ENCODE data around the gene TMCC1.
"Not testable (repeated sequence)": the region's sequence is repeated elsewhere in the genome, so short reads cannot be mapped to it uniquely, and the experiment has no call there.

TMCC1 gene

DNA sequence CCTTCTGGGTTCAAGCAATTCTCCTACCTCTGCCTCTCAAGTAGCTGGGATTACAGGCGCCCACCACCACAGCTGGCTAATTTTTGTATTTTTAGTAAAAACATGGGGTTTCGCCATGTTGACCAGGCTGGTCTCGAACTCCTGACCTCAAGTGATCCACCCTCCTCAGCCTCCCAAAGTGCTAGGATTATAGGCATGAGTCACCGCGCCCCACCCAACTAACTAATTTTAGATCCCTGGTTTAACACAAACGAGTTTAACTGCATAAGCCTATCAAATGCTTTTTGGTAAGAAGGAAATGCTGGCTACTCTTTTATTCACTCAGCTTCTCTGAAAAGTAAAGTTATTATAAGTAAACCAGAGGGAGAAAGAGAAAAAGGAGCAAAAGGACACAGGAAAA, 61.6 kb downstream of the TMCC1 start:
- DNase-seq, result not testable (repeated sequence)

- no peak for DNase-seq
Measured at GRCh38 chr3:129831503-129831902, 62.0 kb downstream of the TMCC1 start.

- DNase-seq, result peak; percentile 35 to 52
Measured at GRCh38 chr3:129829640-129830039, 63.9 kb downstream of the TMCC1 start.

DNA sequence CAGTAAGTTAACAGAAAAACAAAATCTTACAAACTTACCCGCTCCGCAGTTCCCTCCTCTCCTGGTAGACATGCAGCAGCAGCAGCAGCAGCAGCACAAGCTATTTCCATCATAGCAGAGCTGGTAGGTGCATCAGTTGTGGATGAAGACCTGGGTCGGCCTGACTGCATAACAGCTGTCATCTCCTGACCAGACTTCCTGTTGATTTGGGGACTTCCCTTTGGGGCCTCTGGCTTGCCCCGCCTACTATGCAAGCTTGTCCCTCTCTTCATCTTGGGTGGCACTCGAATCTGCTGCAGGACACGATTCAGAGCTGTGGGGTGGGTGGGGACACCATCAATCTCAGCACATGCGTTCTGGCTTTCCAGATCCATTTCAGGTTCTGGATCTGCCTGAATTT, 65.7 kb downstream of the TMCC1 start:
- DNase-seq, result peak; percentile 52 to 64

DNA sequence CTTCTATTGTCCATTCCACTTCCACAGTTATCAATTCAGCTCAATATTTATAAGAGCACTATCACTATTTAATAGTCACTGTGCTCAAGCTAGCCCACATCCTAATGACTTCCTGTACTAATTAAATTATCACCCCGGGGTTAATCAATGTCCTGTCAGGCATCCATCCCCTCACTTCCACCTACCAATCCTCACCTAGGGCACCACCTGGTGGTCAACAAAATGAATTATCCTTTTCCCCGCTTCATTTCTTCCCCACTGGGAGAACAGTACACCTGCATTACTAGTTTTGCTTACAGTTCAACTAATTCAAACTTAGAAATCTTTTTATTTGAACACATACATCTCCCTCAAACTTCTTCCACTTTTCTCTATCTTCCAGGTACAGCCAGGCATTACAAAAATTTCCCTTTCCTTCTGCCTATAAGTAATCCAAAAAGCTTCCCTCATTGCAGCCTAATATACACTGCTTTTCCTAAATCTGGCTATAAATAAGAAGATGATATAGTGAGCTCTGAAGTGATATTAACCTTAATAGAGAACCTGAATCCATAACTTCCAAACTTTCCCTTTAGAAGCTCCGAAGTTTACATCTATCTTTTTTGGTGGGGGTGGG, 68.5 kb downstream of the TMCC1 start:
- peak; percentile 44 to 62 for DNase-seq

GRCh38 chr3:129822679-129823078, 70.8 kb downstream of the TMCC1 start:
- peak in 1 of 2 donors; percentile 21 for DNase-seq

DNA sequence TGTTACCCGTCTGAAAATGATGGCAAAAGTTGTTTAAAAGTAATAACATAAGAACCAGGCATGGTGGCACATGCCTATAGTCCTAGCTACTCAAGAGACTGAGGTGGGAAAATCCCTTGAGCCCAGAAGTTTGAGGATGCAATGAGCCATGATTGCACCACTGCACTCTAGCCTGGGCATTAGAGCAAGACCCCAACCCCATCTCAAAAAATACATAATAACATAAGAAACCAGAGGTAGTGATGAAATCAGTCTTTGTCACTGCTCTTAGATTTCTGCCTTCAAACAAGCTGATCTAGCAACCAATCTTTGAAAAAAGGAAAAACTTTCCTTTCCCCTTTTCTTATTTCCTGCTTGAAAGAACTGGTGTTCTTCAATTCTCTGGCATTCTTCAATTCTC, 71.3 kb downstream of the TMCC1 start:
- peak in 1 of 2 donors; percentile 46 for DNase-seq

- DNase-seq, result no peak
Measured at GRCh38 chr3:129820587-129820986, 72.9 kb downstream of the TMCC1 start.

DNA sequence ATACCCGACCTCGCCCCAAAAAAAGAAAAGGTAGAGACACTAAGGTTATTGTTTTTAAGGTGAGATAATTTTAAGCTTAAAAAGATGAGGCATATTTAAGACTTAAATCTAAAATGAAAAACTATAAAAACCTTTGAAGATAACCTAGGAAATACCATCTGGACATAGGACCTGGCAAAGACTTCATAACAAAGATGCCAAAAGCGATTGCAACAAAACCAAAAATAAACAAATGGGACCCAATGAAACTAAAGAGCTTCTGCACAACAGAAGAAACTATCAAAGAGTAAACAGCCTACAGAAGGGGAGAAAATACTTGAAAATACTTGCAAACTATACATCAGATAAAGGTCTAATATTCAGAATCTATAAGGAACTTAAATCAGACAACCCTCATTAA, 80.9 kb downstream of the TMCC1 start:
- no peak for DNase-seq

GRCh38 chr3:129809297-129809696, 84.2 kb downstream of the TMCC1 start:
- no peak for DNase-seq

GRCh38 chr3:129796146-129796545, 97.4 kb downstream of the TMCC1 start:
- DNase-seq, result no peak

- DNase-seq, result no peak
Measured at GRCh38 chr3:129795186-129796010, 98.1 kb downstream of the TMCC1 start.

- no peak for DNase-seq
Measured at GRCh38 chr3:129794311-129795185, 99.0 kb downstream of the TMCC1 start.

DNA sequence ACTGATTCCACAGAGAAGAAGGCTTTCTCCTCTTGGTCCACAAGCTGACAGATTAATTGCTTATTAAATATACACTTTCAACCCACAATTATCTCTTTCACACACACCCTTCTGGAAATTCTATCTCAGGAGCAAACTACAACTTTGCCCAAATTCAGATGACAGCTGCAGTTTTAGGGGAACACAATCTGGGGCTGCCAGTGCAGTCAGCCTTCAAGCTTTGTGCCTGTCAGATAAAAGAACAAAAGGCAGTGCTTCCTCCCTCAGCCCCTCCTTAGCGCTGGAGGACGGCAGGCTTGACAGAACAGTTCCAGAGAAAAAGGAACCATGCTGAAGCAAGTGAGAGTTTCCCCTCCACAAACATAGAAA, 99.6 kb downstream of the TMCC1 start:
- peak in 1 of 2 donors; percentile 4 for DNase-seq

GRCh38 chr3:129793319-129793718, 100.2 kb downstream of the TMCC1 start:
- DNase-seq, result no peak

- no peak for DNase-seq
Measured at GRCh38 chr3:129783470-129783869, 110.0 kb downstream of the TMCC1 start.

- DNase-seq, result no peak
Measured at GRCh38 chr3:129778871-129779270, 114.6 kb downstream of the TMCC1 start.

- no peak for DNase-seq
Measured at GRCh38 chr3:129777806-129778205, 115.7 kb downstream of the TMCC1 start.

GRCh38 chr3:129775870-129776269, 117.6 kb downstream of the TMCC1 start:
- DNase-seq, result no peak

GRCh38 chr3:129773691-129774663, 119.5 kb downstream of the TMCC1 start:
- no peak for DNase-seq

DNA sequence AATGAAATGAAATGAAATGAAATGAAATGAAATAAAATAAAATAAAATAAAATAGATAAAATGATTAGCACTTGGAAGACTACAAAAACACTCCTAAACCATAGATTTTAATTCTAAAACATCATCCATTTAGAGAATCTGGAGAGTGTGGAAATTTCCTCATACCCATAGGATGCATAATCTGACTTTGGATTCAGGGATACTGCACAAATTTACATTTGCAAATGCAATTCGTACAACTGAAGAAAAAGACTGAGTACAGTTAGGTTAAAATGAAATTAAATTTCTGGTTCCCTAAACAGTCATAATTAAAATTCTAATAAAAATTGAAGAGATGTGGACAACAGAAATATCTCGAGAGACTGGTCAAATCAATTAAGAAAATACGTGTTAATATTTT, 122.9 kb downstream of the TMCC1 start:
- no peak for DNase-seq

GRCh38 chr3:129769616-129770015, 123.9 kb downstream of the TMCC1 start:
- no peak for DNase-seq
